A673 (cell line): ENCODE data around the gene PCBP3. TPM values are rescaled to one million over a fixed set of nuclear protein-coding genes. Genes with fewer than 3 reads are reported as not detected.

Experiments used
- BruUV-seq: library from RNA; stranded (reverse); fragments of 400-500 nt; replicated peaks from 2 replicates; lab custom pipeline; 2021; lab: Mats Ljungman, UMichigan
- CTCF ChIA-PET: fragments of 300-600 bp; sonication (Branson Sonifier 250); formaldehyde crosslinking; loops from one replicate; lab custom pipeline; 2022; ENCODE audit warnings: antibody characterized with exemption; lab: Charles Lee
- POLR2A ChIA-PET: fragments of 300-600 bp; sonication (Branson Sonifier 250); formaldehyde crosslinking; loops from one replicate; lab custom pipeline; 2022; ENCODE audit warnings: antibody characterized with exemption; ENCODE audit not compliant: low non-redundant PET; lab: Charles Lee
- DNase-seq: peaks from one replicate; pipeline ENCODE4 v3.0.0-alpha.2; 2015; ENCODE audit warnings: low spot score
- H3K27ac ChIP-seq: fragments of 200-600 bp; sonication (generic); 2 replicates; pipeline ENCODE4 v1.5.1; 2016; ENCODE audit warnings: mixed run types, low read depth, mild to moderate bottlenecking, mixed read lengths, antibody characterized with exemption, low read length; ENCODE audit not compliant: poor library complexity, severe bottlenecking
- H3K27me3 ChIP-seq: fragments of 200-600 bp; sonication (generic); replicated peaks from 2 replicates; pipeline ENCODE4 v1.6.1; 2017; ENCODE audit warnings: mixed run types, low read depth, mild to moderate bottlenecking, mixed read lengths, antibody characterized with exemption, low read length; ENCODE audit not compliant: insufficient read depth, poor library complexity
- H3K36me3 ChIP-seq: fragments of 200-600 bp; sonication (generic); 2 replicates; pipeline ENCODE4 v1.6.1; 2016; ENCODE audit warnings: mixed run types, mild to moderate bottlenecking, mixed read lengths, antibody characterized with exemption, low read length; ENCODE audit not compliant: insufficient read depth, poor library complexity, severe bottlenecking
- H3K4me1 ChIP-seq: fragments of 200-600 bp; sonication (generic); 2 replicates; pipeline ENCODE4 v1.6.1; 2017; ENCODE audit warnings: mixed run types, mild to moderate bottlenecking, mixed read lengths, antibody characterized with exemption, low read length; ENCODE audit not compliant: insufficient read depth, poor library complexity, severe bottlenecking
- H3K4me3 ChIP-seq: fragments of 200-600 bp; sonication (generic); 2 replicates; pipeline ENCODE4 v1.5.1; 2016; ENCODE audit warnings: low read depth, mixed run types, mild to moderate bottlenecking, mixed read lengths, low read length; ENCODE audit not compliant: poor library complexity, severe bottlenecking
- H3K9me3 ChIP-seq: fragments of 200-600 bp; sonication (generic); 2 replicates; pipeline ENCODE4 v1.6.1; 2016; ENCODE audit warnings: mixed run types, low read depth, mild to moderate bottlenecking, mixed read lengths, antibody characterized with exemption, low read length; ENCODE audit not compliant: poor library complexity, severe bottlenecking
- CTCF ChIP-seq: fragments of 300-800, 200-600 bp; sonication (generic); conservative IDR thresholded peaks from 2 replicates; pipeline ENCODE4 v1.5.1; 2017; ENCODE audit warnings: low read depth, mild to moderate bottlenecking, antibody characterized with exemption, low read length, moderate library complexity, mixed read lengths
- EZH2 ChIP-seq: fragments of 200-600 bp; sonication (generic); IDR thresholded peaks from 2 replicates; pipeline ENCODE4 v1.6.1; 2017; ENCODE audit warnings: borderline replicate concordance, low read depth, mild to moderate bottlenecking, mixed read lengths, antibody characterized with exemption, low read length; ENCODE audit not compliant: poor library complexity, severe bottlenecking
- intact Hi-C: fragments of 100-400 bp; cut with micrococcal nuclease; formaldehyde crosslinking; loops from one replicate; pipeline ENCODE4 v1.10.0; 2022; ENCODE audit not compliant: unreplicated experiment
- total RNA-seq: library from RNA; stranded (reverse); gene quantifications from 2 replicates; pipeline ENCODE4 v1.2.3, GENCODE V29; 2021

Gene PCBP3
- total RNA-seq, 1 experiment from 2014 or later, result 25.6 TPM

- TF ChIP-seq EZH2 (no peak), CTCF (no peak)
- no TSS peak for BruUV-seq
- ChIA-PET POLR2A (no interaction called here), CTCF (no interaction called here)
- H3K4me1 ChIP-seq, result no peaks in the 10 kb centered on the region
- intact Hi-C loops, result no loop called here
- H3K9me3 ChIP-seq, result no peaks in the 10 kb centered on the region
- no peaks in the 10 kb centered on the region for H3K36me3 ChIP-seq
- DNase-seq, result no peak
- no peak overlapping the region for H3K4me3 ChIP-seq
- no peaks in the 10 kb centered on the region for H3K27me3 ChIP-seq
- H3K27ac ChIP-seq, result no peak overlapping the region
These were observed 12.0 kb upstream of the PCBP3 start for GRCh38 chr21:45631540-45631939.

GRCh38 chr21:45632160-45632559 lies 11.4 kb upstream of the PCBP3 start:
- no peak for TF ChIP-seq CTCF
- TF ChIP-seq EZH2, result no peak
- peaks cover 5% of the 10 kb centered on the region for H3K4me1 ChIP-seq
- H3K9me3 ChIP-seq, result no peaks in the 10 kb centered on the region
- CTCF ChIA-PET, result no interaction called here
- intact Hi-C loops, result no loop called here
- POLR2A ChIA-PET, result no interaction called here
- DNase-seq, result no peak
- no peaks in the 10 kb centered on the region for H3K27me3 ChIP-seq
- no peaks in the 10 kb centered on the region for H3K36me3 ChIP-seq
- no peak overlapping the region for H3K4me3 ChIP-seq
- no peak overlapping the region for H3K27ac ChIP-seq
- BruUV-seq, result no TSS peak

- POLR2A ChIA-PET, result no interaction called here
These were observed 10.8 kb upstream of the PCBP3 start for GRCh38 chr21:45632637-45633251.

More at GRCh38 chr21:45632637-45633251, 10.8 kb upstream of the PCBP3 start:
- H3K9me3 ChIP-seq, result no peaks in the 10 kb centered on the region
- no TSS peak for BruUV-seq
- CTCF ChIA-PET, result no interaction called here
- no peaks in the 10 kb centered on the region for H3K36me3 ChIP-seq
- TF ChIP-seq EZH2 (no peak), CTCF (no peak)
- no peak overlapping the region for H3K27ac ChIP-seq
- H3K27me3 ChIP-seq, result no peaks in the 10 kb centered on the region
- intact Hi-C loops, result no loop called here
- no peak overlapping the region for H3K4me3 ChIP-seq
- no peak for DNase-seq
- peaks cover 5% of the 10 kb centered on the region for H3K4me1 ChIP-seq
